Lung microvascular endothelial cell (primary cell): Measurements from ENCODE around the gene TBCK. TPM values are rescaled to one million over a fixed set of nuclear protein-coding genes. Genes with fewer than 3 reads are reported as not detected.
"Not testable (repeated sequence)": the region's sequence is repeated elsewhere in the genome, so short reads cannot be mapped to it uniquely, and the experiment has no call there.

ENCODE experiments used
- DNase-seq, 2 donors: peaks; one replicate each; pipeline versions ENCODE4 v3.0.0 to v3.0.0-alpha.2; 2010; ENCODE audit warnings: low read depth in 2 of 2
- total RNA-seq: library from RNA; depleted of rRNA; stranded (reverse); fragments of >200 nt; gene quantifications from 2 replicates; pipeline ENCODE4 v1.2.1, GENCODE V29; 2014

Gene TBCK
- total RNA-seq, 1 donor from 2014 or later, result 25.4 TPM

- no peak for DNase-seq
These were observed 84.1 kb downstream of the TBCK start for GRCh38 chr4:106231931-106232330.

GRCh38 chr4:106222548-106222947, 93.5 kb downstream of the TBCK start:
- DNase-seq, result no peak

GRCh38 chr4:106213291-106213690, 102.7 kb downstream of the TBCK start:
- DNase-seq, result not testable (repeated sequence)

- no peak for DNase-seq
These were observed 106.0 kb downstream of the TBCK start for GRCh38 chr4:106210021-106210420.

- DNase-seq, result no peak
These were observed 107.2 kb downstream of the TBCK start for GRCh38 chr4:106208481-106209460.

- peak; percentile 21 to 42 for DNase-seq
These were observed 114.6 kb downstream of the TBCK start for GRCh38 chr4:106201373-106201772.

GRCh38 chr4:106195435-106195950, 120.5 kb downstream of the TBCK start:
- DNase-seq, result no peak

- DNase-seq, result no peak
These were observed 121.2 kb downstream of the TBCK start for GRCh38 chr4:106194801-106195200.

- no peak for DNase-seq
These were observed 123.9 kb downstream of the TBCK start for GRCh38 chr4:106192131-106192530.

- DNase-seq, result no peak
These were observed 129.8 kb downstream of the TBCK start for GRCh38 chr4:106186201-106186600.

- no peak for DNase-seq
These were observed 132.5 kb downstream of the TBCK start for GRCh38 chr4:106183551-106183950.

- no peak for DNase-seq
These were observed 143.1 kb downstream of the TBCK start for GRCh38 chr4:106172861-106173260.

- no peak for DNase-seq
These were observed 150.5 kb downstream of the TBCK start for GRCh38 chr4:106165351-106166010.

- DNase-seq, result no peak
These were observed 153.7 kb downstream of the TBCK start for GRCh38 chr4:106162278-106162677.

- no peak for DNase-seq
These were observed 155.4 kb downstream of the TBCK start for GRCh38 chr4:106160560-106160959.

GRCh38 chr4:106149911-106150310, 166.1 kb downstream of the TBCK start:
- DNase-seq, result no peak

- no peak for DNase-seq
These were observed 167.0 kb downstream of the TBCK start for GRCh38 chr4:106149026-106149425.

GRCh38 chr4:106142616-106143127, 173.3 kb downstream of the TBCK start:
- DNase-seq, result no peak

GRCh38 chr4:106140601-106141000, 175.4 kb downstream of the TBCK start:
- peak in 1 of 2 donors; percentile 9 for DNase-seq

GRCh38 chr4:106136777-106137331, 179.2 kb downstream of the TBCK start:
- no peak for DNase-seq

- DNase-seq, result no peak
These were observed 184.0 kb downstream of the TBCK start for GRCh38 chr4:106132045-106132444.

GRCh38 chr4:106126062-106126461, 189.9 kb downstream of the TBCK start:
- DNase-seq, result no peak
